C4-2B (cell line): ENCODE results near the gene TPM1.

Source experiments
- ZFX ChIP-seq: fragments of 450-650 bp; IDR thresholded peaks from 2 replicates; pipeline ENCODE4 v1.6.1; 2017
- TF ChIP-seq, protein P1 (sequence below): fragments of 450-650 bp; conservative IDR thresholded peaks from 2 replicates; pipeline ENCODE4 v1.5.1; 2017; ENCODE audit warnings: mild to moderate bottlenecking

DNA sequence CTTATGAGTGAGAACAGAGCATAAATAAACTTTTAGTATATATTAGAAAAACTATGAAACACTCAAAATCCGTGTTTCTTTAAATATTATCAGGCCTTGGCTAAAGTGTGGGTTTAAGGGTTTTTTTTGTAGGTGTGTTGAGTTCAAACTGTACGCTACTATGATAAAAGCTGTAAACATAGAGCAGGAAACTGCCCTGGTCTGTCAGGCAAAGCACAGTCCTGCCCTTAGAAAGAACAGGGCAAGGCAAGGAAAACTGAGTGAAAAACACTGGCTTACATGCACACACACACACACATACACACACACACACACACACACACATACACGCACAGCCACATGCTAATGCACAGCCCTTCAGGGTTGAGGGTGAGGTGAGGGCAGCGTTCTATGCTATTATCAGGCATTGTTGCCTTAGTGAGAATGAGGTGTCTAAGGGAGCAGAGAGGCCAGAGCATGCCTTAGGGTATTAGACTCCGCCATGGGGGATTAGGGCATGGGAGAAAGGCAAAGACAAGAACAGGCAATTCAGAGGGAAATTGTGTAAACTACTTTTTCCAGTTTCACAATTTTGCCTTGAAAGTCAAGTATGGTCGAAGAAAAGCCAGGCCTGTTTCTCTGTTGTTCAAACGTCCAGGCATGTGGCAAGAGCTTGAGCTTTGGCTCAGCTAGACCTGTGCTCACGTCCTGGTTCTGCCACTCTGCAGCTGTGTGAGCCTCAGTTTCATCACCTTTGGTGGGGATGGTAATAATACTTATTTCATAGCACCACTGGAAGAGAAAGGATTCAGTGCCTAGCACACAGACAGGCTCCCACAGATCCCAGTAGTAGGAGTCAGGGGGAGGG lies 36.3 kb upstream of the TPM1 start:
- TF ChIP-seq, protein P1, sequence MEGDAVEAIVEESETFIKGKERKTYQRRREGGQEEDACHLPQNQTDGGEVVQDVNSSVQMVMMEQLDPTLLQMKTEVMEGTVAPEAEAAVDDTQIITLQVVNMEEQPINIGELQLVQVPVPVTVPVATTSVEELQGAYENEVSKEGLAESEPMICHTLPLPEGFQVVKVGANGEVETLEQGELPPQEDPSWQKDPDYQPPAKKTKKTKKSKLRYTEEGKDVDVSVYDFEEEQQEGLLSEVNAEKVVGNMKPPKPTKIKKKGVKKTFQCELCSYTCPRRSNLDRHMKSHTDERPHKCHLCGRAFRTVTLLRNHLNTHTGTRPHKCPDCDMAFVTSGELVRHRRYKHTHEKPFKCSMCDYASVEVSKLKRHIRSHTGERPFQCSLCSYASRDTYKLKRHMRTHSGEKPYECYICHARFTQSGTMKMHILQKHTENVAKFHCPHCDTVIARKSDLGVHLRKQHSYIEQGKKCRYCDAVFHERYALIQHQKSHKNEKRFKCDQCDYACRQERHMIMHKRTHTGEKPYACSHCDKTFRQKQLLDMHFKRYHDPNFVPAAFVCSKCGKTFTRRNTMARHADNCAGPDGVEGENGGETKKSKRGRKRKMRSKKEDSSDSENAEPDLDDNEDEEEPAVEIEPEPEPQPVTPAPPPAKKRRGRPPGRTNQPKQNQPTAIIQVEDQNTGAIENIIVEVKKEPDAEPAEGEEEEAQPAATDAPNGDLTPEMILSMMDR: no peak
- no peak for TF ChIP-seq ZFX
